HG02885 (cell line): ENCODE results near the gene LZTS2.
A peak's percentile ranks its signal among the peaks of the same experiment; 100 is the strongest.

ENCODE experiments used
- ATAC-seq: cut with Tn5 transposase; IDR thresholded peaks from one replicate; pipeline ENCODE4 v1.9.1; 2021; ENCODE audit warnings: mild to moderate bottlenecking; ENCODE audit not compliant: unreplicated experiment, poor library complexity

The LZTS2 gene

GRCh38 chr10:101011517-101012423 lies 12.2 kb downstream of the LZTS2 start:
- ATAC-seq: no peak

- peak; percentile 69 for ATAC-seq
Observed at GRCh38 chr10:101012525-101013364, 13.1 kb downstream of the LZTS2 start.

- no peak for ATAC-seq
Observed at GRCh38 chr10:101013365-101013825, 13.8 kb downstream of the LZTS2 start.

- peak; percentile 45 for ATAC-seq
Observed at GRCh38 chr10:101014230-101014884, 14.7 kb downstream of the LZTS2 start.

GRCh38 chr10:101014966-101015581 lies 15.5 kb downstream of the LZTS2 start:
- no peak for ATAC-seq

GRCh38 chr10:101015582-101015973 lies 16.0 kb downstream of the LZTS2 start:
- no peak for ATAC-seq

- no peak for ATAC-seq
Observed at GRCh38 chr10:101016814-101017213, 17.2 kb downstream of the LZTS2 start.

- ATAC-seq: no peak
Observed at GRCh38 chr10:101018118-101018599, 18.6 kb downstream of the LZTS2 start.

GRCh38 chr10:101018600-101019439 lies 19.2 kb downstream of the LZTS2 start:
- peak; percentile 44 for ATAC-seq

GRCh38 chr10:101019440-101019703 lies 19.8 kb downstream of the LZTS2 start:
- ATAC-seq: no peak

GRCh38 chr10:101020427-101021075 lies 20.9 kb downstream of the LZTS2 start:
- no peak for ATAC-seq

GRCh38 chr10:101021239-101021638 lies 21.6 kb downstream of the LZTS2 start:
- ATAC-seq: no peak

GRCh38 chr10:101021692-101022251 lies 22.2 kb downstream of the LZTS2 start:
- no peak for ATAC-seq

GRCh38 chr10:101022967-101023705 lies 23.5 kb downstream of the LZTS2 start:
- ATAC-seq: no peak

GRCh38 chr10:101027106-101027720 lies 27.6 kb downstream of the LZTS2 start:
- no peak for ATAC-seq

- ATAC-seq: no peak
Observed at GRCh38 chr10:101028446-101029337, 29.1 kb downstream of the LZTS2 start.
